Kidney epithelial cell (primary cell): ENCODE results near the gene PNPLA8. TPM values are rescaled to one million over a fixed set of nuclear protein-coding genes. Genes with fewer than 3 reads are reported as not detected.

Experiments
- DNase-seq: peaks from one replicate; pipeline ENCODE4 v3.0.0-alpha.2; 2010; ENCODE audit warnings: low read depth
- H3K27me3 ChIP-seq: 2 replicates; pipeline ENCODE4 v1.6.0; 2011; ENCODE audit warnings: low read length; ENCODE audit not compliant: control insufficient read depth, insufficient read depth
- H3K36me3 ChIP-seq: 2 replicates; pipeline ENCODE4 v1.5.1; 2011; ENCODE audit warnings: low read length; ENCODE audit not compliant: control insufficient read depth, insufficient read depth
- H3K4me3 ChIP-seq: 2 replicates; pipeline ENCODE4 v1.5.1; 2011; ENCODE audit warnings: low read depth, mild to moderate bottlenecking, control low read depth, low read length
- total RNA-seq: library from RNA; depleted of rRNA; stranded (reverse); fragments of >200 nt; gene quantifications from 2 replicates; pipeline ENCODE4 v1.2.3, GENCODE V29; 2015
- TF ChIP-seq, protein P1 (sequence below): IDR thresholded peaks from 2 replicates; pipeline ENCODE4 v1.5.1; 2011; ENCODE audit warnings: mild to moderate bottlenecking, moderate library complexity, low read length, control low read depth, inconsistent platforms; ENCODE audit not compliant: insufficient read depth, poor library complexity, severe bottlenecking

PNPLA8 gene
- total RNA-seq, 1 donor from 2014 or later = 26.3 TPM

DNA sequence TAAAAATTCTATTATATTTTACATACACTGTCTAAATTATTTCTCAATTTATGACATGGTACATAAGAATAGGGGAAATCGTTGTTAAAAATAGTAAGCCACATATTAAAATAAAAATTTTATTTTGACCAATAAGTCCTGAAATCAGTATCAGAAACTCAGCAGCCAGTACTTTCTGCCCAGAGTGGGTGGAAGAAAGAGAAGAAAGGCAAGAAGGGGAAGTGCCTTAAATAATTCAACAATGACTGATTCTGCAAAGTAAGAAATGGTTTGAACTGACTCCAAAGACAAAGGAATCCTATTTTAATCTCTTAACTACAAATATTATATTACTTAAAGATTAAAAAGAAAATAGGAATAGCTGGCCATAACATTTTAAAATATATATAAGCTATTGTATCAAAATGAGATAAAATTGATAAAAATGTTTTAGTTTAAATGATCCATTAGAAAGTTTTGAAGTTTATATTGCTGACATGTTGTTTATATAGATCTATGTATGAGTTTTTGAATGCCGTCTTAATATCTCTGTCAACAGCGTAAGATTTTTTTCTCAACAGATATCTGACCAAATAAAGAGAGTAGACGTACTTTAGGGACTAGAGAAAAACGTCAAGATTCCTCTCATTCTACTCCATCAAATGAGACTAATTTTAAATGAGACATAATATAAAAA, 39.5 kb downstream of the PNPLA8 start:
- Histone ChIP-seq H3K4me3 (no peak overlapping the region), H3K36me3 (no peaks in the 10 kb centered on the region), H3K27me3 (no peaks in the 10 kb centered on the region)
- DNase-seq = no peak
- TF ChIP-seq, protein P1, sequence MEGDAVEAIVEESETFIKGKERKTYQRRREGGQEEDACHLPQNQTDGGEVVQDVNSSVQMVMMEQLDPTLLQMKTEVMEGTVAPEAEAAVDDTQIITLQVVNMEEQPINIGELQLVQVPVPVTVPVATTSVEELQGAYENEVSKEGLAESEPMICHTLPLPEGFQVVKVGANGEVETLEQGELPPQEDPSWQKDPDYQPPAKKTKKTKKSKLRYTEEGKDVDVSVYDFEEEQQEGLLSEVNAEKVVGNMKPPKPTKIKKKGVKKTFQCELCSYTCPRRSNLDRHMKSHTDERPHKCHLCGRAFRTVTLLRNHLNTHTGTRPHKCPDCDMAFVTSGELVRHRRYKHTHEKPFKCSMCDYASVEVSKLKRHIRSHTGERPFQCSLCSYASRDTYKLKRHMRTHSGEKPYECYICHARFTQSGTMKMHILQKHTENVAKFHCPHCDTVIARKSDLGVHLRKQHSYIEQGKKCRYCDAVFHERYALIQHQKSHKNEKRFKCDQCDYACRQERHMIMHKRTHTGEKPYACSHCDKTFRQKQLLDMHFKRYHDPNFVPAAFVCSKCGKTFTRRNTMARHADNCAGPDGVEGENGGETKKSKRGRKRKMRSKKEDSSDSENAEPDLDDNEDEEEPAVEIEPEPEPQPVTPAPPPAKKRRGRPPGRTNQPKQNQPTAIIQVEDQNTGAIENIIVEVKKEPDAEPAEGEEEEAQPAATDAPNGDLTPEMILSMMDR = no peak

DNA sequence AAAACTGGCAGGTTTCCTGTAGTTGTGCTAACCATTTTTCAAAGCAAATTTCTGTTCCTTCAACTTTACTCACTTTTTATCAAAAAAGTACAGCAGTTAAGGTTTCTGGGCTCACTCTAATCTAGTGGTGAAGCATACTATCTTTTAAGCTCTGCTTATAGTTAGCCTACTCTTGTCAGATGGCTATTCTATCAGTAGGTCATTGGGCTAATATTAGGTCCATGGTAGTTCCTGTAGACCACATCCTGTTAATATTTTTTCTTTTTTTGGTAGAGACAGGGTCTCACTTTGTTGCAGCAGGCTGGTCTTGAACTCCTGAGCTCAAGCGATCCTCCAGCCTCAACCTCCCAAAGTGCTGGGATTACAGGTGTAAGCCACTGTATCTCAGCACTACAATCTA, 41.8 kb downstream of the PNPLA8 start:
- TF ChIP-seq, protein P1 = no peak
- Histone ChIP-seq H3K4me3 (no peak overlapping the region), H3K36me3 (no peaks in the 10 kb centered on the region), H3K27me3 (no peaks in the 10 kb centered on the region)
- DNase-seq = no peak

DNA sequence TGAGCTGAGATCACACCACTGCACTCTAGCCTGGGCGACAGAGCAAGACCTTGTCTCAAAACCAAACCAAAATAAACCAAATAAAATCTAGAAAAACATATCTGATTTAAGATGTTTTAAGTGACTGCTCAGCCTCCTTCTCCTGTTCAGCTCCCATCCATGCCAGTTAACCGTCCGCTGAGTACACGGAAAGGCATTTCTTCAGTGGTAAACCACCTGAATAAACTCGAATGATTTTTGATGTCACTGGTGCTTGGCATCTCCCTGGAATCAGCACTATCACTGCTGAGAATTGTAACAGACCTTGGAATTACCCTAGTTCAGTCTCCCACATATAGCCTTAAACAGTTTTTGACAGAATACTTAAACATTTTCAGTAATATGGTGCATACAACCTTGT, 45.6 kb downstream of the PNPLA8 start:
- Histone ChIP-seq H3K27me3 (no peaks in the 10 kb centered on the region), H3K36me3 (no peaks in the 10 kb centered on the region), H3K4me3 (no peak overlapping the region)
- TF ChIP-seq, protein P1 = no peak
- no peak for DNase-seq

DNA sequence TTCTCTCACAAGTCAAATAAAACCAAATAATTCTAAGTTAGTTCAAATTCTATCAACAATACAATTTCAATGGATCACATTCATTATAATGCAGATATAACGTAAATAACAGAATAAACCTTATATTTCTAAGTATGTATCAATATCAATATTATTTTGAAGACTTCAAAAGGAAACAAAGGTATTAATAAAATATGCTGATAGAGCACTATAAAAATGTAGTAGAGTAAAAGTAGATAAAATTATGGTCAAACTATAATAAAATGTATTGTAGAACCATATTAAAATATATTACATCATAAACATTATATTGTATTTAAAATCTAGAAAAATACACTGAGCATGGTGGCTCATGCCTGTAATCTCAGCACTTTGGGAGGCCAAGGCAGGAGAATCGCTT, 46.2 kb downstream of the PNPLA8 start:
- no peak for DNase-seq
- no peaks in the 10 kb centered on the region for H3K27me3 ChIP-seq
- no peaks in the 10 kb centered on the region for H3K36me3 ChIP-seq
- H3K4me3 ChIP-seq = no peak overlapping the region
- TF ChIP-seq, protein P1 = no peak

DNA sequence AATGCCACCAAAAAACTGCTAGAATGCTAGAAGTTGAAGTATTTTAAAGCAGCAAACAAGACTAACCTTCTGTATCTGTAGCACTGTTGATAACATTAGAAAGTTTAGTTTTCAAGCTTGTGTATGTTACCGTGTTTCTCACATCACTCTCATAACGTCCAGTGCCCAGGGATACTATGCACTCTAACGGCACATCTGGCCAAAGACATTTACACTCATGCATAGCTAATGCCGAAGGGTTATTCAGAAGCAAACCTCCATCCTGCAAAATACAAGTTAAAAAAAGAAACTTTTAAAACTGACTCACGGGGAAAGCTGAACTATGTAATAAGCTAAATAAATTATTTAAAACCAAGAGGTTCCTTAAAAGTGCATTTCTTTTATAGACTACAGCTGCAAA, 46.8 kb downstream of the PNPLA8 start:
- TF ChIP-seq, protein P1 = no peak
- Histone ChIP-seq H3K36me3 (no peaks in the 10 kb centered on the region), H3K27me3 (no peaks in the 10 kb centered on the region), H3K4me3 (no peak overlapping the region)
- no peak for DNase-seq

DNA sequence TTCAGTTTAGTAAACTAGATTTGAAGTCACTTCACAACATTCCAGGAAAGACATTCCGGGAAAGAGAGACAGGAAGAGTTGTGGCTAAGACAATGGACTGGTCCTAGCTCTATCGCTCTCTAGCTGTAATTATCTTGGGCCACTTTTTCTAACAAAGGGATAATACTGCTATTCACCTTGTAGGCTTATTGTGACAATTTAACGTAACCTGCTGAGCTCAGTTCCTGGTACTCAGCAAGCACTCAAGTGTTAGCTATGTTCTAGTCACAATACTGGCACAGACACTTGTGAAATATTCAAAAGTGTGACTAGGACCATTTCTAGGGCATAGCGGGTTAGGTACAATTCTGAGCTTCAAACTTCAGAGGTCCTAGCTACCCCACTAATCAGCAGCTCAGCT, 57.7 kb downstream of the PNPLA8 start:
- Histone ChIP-seq H3K27me3 (no peaks in the 10 kb centered on the region), H3K4me3 (no peak overlapping the region), H3K36me3 (no peaks in the 10 kb centered on the region)
- TF ChIP-seq, protein P1 = no peak
- no peak for DNase-seq
